ENCODE data around the gene SSH2.
"Not testable (repeated sequence)": the region's sequence is repeated elsewhere in the genome, so short reads cannot be mapped to it uniquely, and the experiment has no call there.

Gene SSH2

DNA sequence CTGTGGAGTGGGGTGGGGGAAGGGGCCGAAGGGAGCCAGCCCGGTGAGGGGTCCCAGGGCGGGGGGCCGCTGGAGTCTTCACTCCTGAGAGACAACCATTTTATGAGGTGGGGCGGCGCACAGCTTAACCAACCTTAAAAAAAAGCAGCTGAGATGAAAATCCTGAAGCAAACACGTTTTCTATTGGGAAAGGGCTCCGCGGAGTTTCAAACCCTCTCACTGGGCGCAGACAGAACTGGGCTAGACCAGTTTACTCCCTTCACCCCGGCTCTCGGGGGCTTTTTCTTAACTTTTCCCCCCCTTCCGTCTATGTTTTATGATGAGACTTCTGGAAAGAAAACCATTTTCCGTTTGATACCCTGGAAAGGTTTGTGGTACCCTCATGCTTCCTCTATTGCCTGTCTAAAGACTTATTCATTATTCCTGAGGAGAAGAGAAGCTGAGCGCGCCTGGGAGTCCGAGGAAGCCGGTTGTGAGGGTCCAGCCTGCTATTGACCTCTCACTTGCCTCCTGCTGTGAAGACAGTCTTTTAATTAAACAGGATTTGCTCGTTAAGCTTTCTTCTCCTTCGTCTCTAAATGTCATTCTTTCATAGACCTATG lies 482 bp upstream of the SSH2 start:
- no peak for FAIRE-seq

DNA sequence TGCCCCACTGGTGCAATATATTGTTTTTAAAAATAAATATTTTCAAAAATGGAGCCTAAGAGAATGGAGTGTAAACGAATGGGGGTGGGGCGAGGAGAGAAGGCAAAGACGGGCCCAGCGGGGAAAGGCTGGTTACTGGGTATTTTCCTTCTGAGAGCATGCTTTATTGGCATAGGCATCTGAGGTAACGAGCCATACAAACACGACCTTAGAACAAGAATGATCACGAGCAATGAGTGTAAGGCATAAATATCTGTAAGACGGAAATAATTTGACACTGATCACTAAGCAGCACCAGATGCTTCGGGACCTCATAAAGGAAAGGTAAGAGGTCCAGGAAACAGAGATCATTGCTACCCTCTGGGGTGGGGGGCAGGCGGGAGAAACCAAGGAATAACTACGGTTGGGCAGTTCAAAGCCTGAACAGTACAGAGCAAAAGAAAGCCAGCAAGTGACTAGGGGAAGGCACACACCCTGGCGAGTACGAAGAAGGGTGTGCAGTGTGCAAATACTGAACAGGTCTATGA lies 959 bp downstream of the SSH2 start:
- FAIRE-seq: peak; percentile 94

DNA sequence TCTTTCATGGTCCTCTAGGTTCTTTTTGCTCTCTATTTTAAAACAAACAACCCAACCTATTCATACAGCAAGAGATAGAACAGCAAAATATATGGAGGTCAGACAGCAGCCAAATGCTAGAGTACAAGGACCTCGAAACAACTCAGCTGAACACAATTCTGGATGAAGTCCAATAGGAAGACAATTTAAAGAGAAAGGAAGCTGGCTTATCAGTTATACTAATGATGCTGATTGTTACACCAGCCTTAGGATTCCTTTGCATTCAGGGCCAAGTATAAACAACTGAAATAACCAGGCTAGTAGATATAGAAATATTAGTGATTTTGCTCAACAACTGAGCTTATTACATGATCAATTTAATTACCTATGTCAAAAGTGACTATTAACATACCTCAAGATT lies 2.5 kb downstream of the SSH2 start:
- no peak for FAIRE-seq

DNA sequence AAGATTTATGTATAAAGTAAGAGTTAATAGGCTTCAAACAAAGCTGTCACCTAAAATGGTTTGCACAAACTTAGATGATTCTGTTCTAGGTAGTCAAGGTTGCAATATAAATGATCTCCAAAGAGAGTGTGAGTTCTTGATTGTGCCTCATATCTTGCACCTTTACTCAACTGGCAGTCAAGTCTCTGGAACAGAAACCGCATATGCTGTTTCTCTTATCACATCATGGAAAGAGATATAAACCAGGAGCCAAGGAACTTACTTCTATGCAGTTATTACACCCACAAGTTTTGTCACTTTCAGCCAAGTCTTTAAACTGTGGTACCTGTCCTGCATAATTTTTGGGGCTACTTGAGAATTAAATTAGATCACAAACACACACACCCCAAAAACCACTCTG lies 5.2 kb downstream of the SSH2 start:
- FAIRE-seq: no peak

DNA sequence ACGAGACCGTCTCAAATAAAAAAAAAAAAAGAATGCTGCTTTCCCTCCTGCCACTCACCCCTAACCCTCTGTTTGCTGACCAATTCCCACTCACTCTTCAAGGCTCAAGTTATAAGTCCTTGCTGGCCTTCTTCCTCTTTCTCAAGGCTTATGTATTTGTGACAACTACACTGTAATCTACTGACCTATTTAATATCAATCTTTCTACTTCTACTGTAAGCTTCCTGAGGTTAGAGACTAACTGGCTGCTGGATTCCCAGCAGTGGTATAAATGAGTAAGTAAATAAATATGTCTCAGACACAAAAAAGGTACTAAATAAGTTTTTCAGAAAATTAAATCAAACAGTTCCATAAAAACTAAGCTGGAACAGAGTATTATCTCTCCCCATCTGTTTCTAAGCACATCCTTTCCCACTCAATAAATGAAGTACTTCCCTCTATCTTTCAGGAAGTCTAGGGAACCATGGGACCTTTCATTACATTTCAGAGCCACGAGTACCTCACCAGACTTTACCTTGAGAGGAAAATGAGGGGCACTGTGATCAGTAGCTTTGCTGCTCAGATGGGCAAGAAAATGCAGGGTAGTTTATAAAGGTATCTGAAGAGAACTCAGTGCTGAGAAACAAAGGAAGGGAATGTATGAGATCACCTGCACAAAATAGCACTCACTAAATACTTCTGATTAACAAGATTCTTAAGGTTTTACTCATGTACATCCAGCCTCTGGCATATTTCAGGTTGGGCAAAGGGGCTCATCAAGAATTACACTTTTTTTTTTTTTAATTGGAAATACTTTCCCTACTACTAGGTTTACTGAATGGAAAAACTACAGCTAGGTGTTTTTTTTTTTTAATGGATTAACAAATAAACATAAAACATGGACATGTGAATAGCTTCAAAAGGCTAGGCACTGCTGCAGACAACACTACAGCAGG lies 10.8 kb downstream of the SSH2 start:
- peak; percentile 98 for FAIRE-seq

DNA sequence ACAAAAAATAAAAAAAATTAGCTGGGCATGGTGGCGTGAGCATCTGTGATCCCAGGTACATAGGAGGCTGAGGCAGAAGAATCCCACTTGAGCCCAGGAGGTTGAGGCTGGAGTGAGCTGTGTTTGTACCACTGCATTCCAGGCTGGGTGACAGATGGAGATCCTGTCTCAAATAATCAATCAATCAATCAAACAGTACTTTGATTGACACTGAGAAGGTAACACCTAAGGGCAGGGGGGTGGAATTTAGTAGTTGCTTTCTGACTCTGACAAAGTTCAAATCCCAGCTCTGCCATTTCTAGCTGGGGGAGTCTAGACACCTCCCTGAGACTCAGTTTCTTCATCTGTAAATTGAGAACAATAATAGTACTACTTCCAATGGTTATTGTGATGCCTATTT lies 12.0 kb downstream of the SSH2 start:
- FAIRE-seq: no peak

DNA sequence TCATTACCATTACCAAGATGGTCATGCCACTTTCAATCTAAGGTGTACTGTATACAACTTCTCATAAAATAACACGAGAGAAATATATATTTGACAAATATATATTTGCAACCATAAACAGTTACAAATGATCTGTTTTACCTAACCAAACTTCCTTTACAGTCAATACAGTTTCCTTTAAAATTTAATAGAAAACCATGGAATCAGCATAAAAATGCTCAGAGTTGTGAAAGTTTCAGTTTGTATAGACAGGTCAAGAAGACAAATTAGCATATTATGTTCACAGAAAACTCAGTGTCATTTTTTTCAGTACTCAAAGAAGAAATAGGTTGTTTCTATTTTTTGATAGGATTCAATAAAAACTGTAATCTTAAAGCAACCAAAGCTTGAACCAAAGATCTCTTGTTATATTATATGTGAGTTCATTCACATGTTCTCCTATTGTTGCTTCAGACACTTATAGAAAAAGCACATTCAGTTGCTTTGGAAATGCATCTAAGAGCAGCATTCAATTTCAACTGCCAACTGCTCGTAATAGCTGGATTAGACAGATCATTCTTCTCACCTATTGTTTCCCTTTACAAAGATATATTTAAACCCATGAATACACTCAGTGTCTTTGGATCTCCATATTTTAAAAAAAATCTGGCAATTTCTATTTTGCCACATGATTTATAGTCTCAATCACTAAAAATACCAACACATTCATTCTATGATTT lies 15.1 kb downstream of the SSH2 start:
- FAIRE-seq: peak; percentile 72

DNA sequence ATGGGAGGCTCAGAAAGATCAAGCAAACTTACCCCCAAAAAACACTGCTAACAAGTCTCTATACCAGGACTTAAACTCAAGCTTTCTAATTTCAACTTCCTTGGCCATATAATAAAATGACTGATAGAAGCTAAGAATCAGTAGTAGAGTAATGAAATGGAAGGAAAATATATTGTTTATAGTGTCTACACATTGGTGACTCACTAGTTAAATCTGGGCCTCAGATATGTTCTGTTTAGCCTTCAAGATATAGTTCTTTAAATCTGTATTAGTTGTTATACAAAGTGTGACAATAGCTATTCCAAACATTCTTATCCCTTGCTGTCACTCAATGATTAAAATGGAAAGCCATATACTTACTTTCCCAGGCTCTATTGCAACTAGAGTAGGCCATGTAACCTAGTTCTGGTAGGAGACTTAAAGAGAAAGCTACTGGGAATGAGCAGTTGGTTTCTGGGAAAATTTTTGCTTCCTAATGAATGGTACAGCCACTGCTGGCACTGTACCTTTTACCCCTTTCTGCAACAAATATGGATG lies 18.3 kb downstream of the SSH2 start:
- FAIRE-seq: peak; percentile 34

DNA sequence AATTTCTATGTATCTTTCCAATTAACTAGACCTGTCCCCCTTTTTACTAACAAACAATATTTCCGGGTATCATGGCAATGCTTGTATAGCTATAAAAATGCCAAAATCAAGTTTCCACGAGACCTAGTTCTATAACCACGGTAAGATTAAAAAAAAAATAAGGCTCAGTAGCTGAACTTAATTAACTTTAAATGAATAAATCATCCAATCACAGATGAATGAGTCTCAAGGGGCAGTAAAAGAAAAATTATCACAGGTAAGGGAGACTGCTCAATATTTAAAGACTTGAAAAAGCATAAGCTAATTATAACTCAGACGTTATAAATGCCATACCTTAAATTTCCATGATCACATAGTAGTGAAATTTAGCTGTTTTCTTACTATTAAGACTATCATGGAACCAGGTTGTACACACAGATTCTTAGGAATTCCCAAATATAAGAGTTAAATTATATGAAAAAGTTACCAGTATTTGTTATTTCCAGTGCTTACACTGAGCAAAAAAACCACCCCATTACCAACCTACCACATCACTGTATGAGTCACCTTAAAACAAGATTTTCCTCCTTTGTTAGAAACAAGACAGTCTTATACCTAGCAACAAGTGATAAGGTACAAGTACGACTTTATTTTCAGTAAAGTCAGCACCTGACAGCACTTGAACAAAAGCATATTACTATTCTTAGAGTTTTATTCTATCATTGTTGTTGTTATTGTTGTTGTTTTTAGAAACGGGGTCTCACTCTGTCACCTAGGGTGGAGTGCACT lies 20.6 kb downstream of the SSH2 start:
- no peak for FAIRE-seq

DNA sequence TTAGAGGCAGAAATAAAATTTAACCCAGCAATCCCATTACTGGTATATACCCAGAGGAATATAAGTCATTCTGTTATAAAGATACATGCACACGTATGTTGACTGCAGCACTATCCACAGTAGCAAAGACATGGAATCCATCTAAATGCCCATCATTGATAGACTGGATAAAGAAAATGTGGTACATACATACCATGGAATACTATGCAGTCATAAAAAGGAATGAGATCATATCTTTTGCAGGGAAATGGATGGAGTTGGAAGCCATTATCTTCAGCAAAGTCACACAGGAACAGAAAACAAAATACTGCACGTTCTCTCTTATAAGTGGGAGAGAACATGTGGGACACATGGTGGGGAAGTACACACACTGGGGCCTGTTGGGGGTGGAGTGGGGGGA lies 23.1 kb downstream of the SSH2 start:
- no peak for FAIRE-seq

DNA sequence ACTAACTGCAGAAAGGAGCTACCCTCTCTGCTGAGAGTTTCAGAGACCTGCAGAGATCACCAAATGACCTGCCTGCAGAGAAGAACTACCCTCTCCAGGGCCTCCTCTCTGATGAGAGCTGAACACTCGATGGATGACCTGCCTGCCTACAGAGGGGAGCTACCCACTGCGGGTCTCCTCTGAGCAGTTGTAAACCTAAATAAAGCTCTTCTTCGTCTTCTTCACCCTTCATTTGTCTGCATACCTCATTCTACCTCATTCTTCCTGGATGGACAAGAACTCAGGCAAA lies 24.2 kb downstream of the SSH2 start:
- no peak for FAIRE-seq

DNA sequence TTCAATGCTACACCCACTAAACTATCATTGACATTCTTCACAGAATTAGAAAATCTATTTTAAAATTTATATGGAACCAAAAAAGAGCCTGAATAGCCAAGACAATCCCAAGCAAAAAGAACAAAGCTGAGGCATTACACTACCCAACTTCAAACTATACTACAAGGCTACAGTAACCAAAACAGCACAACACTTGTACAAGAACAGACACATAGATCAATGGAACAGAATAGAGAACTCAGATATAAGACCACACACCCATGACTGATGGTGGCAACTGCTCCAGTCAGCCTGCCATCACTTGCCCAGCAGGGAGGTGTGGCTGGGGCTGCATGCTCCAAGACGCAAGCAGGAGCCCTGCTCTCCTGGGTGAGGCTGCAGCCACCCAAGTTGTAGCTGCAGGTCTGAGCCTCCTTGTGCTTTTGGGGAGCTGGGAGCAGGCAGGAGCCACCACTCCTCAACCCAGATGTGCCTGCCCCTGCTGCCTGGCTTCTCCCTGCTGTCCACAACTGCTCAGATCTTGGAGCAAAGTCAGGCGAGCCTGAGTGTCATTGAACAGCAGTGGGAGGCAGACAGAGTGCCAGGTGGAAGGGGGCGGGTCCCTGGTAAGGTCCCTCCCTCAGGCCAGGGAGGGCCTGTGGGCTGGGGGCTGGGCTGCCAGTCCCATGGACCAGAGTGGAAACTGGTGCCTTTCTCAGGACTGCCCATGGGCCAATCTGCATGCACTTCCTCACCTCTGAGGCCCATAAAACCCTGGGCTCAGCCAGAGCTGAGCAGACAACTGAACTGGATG lies 24.7 kb downstream of the SSH2 start:
- no peak for FAIRE-seq

DNA sequence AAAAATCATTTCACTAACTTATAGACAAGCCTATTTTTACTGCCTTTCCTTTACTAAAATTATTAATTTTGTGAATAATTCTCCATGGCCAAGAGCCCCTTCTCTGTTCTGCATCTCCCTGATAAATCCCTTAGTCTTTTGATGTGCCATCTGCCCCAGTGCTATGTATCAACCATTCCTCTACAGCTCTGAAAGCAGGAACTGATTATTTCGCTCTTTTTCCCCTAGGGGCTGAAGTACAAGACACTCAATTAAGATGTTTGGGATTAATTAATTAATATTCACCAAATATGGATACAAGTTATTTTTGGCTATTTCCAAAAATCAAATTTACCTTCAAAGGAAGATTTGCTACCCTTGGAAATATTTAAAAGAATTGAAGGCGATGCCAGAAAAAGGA lies 26.6 kb downstream of the SSH2 start:
- FAIRE-seq: no peak

DNA sequence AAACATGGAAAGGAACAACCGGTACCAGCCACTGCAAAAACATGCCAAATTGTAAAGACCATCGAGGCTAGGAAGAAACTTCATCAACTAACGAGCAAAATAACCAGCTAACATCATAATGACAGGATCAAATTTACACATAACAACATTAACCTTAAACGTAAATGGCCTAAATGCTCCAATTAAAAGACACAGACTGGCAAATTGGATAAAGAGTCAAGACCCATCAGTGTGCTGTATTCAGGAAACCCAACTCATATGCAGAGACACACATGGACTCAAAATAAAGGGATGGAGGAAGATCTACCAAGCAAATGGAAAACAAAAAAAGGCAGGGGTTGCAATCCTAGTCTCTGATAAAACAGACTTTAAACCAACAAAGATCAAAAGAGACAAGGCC lies 32.9 kb downstream of the SSH2 start:
- not testable (repeated sequence) for FAIRE-seq

DNA sequence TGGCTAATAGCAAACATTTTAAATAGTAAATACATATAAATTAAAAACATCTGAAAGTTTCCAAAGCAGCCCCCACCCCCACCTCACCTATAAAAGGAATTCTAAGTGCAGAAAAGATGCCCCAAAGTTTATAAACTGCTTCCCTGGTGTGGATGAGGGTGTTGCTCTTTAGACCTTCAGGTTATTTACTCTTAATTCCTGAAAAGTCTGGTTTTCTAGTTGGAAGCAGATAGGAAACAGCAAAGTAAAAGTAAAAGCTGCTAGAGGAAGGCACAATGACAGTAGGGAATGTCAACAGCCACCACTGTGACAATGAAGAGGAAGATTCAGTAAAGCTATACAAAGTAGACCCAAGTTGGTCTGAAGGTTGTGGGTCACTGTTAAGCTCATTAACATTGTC lies 37.8 kb downstream of the SSH2 start:
- FAIRE-seq: no peak

DNA sequence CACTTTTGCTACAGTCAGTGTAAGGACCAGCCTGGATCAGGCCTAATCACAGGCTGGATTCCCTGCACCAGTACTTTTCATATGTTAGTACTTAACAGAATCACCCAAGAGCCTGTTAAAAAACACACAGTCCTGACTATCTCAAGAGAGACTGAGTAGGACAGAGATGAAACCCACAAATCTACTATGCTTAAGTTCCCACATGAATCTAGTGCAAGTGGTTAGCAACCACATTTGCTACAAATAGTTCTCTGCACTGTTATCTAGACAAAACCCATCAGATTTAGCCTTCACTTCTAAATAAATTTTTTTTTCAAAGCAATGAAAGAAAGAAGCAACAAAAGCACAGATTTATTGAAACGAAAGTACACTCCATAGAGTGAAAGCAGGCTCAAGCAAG lies 38.9 kb downstream of the SSH2 start:
- FAIRE-seq: no peak

DNA sequence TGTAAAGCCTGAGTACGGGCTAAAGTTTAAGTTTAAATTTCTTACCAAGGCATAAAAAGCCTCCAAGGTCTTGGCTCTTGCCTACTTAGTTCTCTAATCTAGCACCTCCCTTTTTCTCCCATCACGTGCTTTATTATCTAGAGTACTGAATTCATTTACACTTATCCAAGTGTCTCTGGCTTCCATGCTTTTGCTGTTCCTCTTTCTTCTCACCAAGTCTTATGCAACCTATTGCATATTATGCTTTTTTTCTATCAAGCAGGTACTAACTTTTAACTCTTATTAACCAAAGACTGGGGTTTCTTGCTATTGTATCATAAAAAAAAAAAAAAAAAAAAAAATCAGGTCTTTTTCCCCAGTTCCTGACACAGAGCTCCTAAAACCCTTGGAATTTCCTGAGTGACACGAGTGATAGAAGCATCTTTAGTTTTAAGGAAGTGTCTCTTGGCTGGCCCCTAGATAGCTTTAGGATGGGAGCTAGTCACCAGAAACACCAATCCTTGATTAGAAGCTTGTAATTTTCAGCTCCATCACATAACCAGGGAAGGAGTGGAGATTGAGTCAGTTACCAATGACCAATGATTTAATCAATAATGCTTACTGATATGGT lies 44.9 kb downstream of the SSH2 start:
- FAIRE-seq: no peak

DNA sequence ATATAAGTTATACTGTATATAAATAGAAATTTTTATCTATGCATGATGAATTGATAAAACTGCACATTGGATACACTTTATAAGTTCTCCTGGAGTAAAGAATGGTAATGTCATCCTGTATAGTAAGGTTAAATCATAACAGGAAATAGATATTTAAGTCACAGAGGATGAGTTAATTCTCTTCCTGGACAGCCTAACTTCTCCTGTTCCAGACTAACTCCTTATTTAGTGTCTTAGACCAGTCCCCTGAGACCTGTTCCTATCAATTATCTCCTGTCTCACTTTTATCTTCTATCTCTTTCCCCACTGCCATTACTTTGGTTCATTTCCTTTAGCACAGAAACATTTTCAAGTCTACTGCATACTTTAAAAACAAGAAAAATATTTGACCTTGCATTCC lies 46.5 kb downstream of the SSH2 start:
- peak; percentile 46 for FAIRE-seq

DNA sequence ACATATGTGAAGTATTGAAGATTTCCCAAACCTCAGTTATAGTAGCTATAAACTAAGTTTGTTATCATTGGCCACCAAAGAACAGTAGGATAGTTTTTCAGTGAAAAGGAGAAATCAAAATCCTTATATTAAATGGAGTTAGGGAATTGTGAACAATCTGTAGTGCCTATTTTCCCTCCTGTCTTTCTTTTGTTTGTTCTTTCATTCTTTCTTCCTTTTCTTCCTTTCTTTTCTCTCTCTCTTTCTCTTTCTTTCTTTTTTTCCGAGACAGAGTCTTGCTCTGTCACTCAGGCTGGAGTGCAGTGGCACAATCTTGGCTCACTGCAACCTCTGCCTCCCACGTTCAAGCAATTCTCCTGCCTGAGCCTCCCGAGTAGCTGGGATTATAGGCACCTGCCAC lies 48.8 kb downstream of the SSH2 start:
- FAIRE-seq: no peak

DNA sequence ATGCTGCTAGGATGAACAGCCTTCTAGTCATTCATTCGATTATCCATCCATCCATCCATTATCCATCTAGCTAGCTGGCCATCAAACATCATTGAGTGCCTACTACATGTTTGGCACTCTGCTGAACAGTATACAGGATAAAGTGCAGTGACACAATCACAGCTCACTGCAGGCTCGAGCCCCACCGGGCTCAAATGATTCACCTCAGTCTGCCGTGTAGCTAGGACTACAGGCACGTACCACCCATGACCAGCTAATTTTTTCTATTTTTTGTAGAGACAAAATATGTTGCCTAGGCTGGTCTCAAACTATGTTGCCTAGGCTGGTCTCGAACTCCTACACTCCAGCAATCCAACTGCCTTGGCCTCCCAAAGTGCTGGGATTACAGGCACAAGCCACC lies 50.0 kb downstream of the SSH2 start:
- no peak for FAIRE-seq

DNA sequence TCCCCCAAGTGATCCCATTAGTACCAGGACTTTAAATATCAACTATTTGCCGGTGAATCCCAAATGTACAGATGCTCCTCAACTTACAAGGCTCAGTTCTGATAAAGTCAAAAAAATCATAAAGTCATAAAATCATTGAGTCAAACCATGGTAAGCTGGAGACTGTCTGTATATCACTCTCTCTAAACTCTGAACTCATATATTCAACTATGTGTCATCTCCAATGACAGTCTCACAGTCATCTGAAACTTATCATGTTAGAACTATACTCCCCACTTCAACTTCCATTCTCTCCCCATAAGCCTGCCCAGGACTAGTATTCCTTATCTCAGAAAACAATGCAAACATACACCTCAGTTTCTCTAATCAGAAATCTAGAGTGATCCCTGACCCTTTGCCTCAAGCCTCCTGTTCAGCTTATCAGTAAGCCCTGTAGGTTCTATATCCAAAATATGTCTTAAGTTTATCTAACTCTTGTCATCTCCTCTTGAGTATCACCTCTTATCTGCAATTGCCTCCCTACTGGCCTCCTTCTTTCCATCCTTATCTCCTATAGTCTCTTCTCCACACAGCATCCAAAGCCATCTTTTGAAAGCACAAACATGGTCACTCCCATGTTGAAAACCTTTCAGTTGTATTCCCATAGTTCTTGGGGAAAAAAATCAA lies 55.0 kb downstream of the SSH2 start:
- no peak for FAIRE-seq

Data from G401.6 (cell line).